Measurements from ENCODE around the gene AP3S1.
"Not testable (repeated sequence)": the region's sequence is repeated elsewhere in the genome, so short reads cannot be mapped to it uniquely, and the experiment has no call there.

Gene AP3S1

DNA sequence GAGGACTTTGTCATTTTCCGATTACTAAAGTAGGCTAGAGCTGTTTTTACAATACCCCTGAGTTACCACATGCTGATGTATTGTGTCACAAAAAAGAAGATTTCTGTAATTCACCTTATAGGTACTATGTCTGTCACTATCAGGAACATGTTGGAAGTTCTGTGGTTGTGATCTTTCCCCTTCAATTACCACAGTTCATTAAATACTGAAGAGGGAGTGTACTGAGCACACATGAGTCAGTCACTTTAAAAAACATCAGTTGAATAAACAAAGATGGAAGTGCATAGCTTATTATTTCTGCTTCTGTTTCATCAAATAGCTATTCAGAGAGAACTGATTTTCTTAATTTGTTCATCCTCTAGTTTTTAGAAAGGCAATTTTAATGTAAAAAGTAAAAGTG, 31.7 kb downstream of the AP3S1 start:
- peak; percentile 7 for DNase-seq

DNA sequence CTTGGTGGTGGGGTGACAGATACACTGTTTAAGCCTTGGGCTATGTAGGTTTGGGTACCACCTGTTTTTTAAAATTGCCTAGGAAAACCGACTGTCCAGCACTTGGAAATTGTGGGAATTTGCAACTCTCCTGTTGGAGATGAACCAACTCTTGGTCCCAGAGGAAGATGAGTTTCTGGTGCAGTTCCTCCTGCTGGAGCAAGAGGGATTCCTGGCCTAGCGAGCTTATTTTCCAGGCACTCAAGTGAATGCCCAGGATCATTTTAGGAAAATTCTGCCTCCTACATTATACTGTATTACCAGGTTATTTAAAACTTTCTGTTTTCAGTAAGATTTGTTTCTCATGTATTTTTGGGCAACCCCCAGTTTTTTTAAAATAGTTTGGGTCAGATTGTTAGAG, 33.7 kb downstream of the AP3S1 start:
- DNase-seq: no peak

DNA sequence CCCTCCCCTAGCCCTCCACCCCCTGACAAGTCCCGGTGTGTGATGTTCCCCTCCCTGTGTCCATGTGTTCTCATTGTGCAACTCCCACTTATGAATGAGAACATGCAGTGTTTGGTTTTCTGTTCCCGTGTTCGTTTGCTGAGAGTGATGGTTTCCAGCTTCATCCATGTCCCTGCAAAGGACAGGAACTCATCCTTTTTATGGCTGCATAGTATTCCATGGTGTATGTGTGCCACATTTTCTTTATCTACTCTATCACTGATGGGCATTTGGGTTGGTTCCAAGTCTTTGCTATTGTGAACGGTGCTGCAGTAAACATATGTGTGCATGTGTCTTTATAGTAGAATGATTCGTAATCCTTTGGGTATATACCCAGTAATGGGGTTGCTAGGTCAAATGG, 35.6 kb downstream of the AP3S1 start:
- DNase-seq: not testable (repeated sequence)

DNA sequence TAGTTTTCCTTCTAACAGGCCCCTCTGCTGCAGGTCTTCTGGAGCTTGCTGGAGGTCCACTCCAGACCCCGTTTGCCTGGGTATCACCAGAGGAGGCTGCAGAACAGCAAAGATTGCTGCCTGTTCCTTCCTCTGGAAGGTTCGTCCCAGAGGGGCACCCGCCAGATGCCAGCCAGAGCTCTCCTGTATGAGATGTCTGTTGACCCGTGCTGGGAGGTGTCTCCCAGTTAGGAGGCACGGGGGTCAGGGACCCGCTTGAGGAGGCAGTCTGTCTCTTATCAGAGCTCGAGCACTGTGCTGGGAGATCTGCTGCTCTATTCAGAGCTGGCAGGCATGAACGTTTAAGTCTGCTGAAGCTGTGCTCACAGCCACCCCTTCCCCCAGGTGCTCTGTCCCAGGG, 40.7 kb downstream of the AP3S1 start:
- DNase-seq: not testable (repeated sequence)

DNA sequence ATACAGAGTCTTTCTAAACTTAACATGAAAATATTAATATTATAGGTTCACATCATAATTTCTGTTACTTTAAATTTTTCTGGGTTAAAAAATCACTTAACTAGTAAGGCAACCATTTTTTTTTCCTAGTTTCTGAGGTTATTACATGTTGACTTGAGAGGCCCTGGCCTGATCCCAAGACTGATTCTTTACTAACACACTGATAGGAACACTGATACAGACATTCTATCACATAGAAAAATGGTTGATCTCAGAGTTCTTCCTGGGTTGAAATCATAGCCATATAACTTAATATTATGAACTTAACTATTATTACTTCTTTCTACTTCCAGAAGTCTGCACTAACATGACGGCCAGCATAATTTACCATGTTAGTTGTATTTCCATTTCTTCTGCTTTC, 43.0 kb downstream of the AP3S1 start:
- no peak for DNase-seq

DNA sequence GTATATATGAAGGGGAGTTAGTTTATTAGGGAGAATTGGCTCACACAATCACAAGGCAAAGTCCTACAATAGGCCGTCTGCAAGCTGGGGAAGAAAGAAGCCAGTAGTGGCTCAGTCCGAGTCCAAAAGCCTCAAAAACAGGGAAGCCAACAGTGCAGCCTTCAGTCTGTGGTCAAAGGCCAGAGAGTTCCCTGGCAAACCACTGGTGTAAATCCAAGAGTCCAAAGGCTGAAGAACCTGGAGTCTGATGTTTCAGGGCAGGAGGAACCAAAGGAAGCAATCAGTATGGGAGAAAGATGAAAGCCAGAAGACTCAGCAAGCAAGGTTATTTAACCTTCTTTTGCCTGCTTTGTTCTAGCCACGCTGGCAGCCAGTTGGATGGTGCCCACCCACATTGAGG, 43.5 kb downstream of the AP3S1 start:
- not testable (repeated sequence) for DNase-seq

DNA sequence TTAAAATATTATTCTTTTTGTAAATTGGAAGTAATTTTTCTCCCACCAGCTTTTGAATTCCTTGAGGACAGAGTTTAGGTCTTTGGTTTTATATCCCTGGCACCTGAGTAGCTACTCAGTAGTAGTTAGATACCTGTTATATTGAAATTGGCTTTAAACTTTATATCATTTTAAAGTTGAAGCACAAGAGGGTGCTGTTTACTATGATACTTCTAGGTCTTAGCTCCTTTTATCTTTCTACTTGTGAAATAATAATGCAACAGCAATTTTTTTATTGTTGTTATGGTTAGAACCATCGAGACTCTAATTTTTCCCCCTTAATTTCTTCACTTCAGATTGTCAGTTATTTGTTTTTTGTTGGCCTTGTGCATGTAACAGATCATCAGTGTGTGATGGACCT, 46.3 kb downstream of the AP3S1 start:
- DNase-seq: peak; percentile 20

DNA sequence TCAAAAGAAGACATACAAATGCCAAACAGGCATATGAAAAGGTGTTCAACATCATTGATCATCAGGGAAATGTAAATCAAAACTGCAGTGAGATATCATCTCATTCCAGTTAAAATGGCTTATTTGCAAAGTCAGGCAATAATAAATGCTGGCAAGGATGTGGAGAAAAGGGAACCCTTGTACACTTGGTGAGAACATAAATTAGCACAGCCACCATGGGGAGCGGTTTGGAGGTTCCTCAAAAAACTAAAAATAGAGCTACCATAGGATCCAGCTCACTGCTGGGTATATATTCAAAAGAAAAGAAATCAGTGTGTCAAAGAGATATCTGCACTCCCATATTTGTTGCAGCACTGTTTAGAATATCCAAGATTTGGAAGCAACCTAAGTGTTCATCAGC, 50.3 kb downstream of the AP3S1 start:
- DNase-seq: no peak

DNA sequence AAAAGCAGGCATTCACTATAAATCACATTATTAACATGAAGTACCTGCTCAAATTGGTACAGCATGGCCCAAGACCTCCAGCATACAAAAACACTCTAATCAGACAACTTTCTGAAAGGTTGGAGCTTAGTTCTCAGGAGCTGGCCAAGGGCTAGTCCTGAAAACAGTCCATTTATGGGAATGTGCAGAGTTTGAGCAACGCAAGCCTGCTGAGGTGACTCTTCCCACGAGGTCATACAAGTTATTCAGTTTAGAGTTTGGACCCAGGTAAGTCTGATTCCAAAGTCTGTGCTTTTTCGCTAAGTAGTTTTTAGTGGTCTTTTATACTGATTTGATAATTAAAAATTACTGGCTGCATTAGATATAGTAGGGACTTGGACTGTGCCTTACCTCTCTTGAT, 52.6 kb downstream of the AP3S1 start:
- no peak for DNase-seq

DNA sequence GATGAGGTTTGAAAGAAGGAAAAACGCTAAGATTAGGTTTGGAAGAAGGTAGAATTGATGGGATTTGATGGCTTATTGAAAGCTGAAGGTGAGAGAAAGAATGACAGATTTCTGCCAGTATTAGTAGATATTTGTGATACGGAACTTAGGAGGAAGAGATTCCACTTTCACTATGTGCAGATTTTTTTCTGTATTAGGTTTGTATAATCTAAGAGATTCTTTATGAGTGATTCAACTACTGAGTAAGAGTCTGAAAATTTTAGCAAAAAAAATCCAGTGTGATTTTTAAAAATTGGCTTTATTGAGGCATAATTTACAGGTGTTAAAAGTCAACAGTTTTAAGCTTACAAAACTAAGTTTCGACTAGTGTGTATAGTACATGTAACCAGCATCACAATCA, 54.1 kb downstream of the AP3S1 start:
- no peak for DNase-seq

DNA sequence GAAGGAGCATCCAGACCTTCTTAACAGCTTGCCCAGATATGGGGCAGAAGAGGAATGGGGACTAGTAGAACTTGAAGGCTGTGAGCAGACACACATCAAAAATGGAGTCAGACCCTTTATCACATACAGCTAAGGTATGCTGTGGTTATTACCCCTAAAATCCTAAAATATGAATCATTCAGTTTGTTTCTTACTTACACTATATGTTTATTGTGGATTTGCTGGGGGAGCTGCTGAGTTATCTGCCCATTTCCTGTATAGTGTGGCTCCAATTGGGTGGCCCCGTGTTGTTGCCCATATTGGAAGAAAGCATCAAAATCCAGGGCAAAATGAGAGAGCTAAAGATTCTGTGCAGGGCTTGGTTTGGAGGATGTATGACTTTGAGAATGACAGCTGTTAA, 56.9 kb downstream of the AP3S1 start:
- no peak for DNase-seq

DNA sequence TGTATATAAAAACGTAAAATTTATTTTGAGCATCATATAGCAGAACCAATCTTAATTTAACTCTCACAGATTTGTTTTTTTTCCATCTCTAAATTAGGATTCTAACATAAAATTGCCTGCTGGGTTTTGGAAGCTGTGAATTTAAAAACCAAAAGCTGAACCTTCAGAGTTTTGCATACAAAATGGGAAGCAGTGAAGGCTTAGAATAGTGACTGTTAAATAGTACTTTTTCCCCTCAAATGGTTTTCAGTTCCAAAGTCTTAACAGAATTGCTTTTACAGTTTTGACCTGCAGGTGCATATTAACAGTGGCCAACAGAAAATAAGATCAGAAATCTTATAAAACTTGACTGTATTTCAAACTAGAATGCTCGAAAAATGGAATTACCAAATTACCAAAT, 65.4 kb downstream of the AP3S1 start:
- DNase-seq: no peak

DNA sequence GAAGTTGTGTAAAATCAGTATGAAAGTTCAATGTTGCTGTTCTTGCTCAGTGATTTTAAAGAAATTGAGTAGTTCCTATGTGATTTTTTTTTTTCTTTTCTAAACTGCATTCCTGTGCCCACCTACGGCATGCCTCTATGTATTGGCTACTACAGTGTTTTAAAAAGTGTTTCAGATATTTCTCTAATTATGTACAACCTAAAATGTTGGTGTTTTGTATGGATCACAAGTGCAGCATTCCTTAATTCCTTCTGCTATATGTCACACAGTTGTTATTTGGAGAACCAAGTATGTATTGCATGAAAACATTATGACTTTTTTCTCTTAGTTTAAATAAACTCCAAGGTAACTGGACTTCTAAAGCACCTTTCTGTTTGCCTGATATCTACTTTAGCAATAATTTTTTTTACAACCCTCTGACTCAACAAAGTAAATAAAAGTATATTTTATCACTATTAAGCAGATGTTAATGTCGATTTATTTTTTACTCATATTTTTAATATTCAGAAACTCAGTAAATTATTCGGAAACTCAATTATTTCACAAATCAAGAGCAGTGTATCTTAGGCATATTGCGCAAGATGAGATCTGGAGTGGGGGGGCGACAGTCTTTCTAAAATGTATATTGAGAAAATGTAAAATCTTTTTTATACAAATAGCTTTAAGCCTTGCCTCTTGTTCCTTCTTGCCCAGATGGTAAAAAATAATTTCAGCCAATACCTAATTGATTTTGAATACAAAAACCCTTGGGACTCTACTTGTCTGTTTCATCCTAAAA, 72.1 kb downstream of the AP3S1 start:
- DNase-seq: peak; percentile 3

DNA sequence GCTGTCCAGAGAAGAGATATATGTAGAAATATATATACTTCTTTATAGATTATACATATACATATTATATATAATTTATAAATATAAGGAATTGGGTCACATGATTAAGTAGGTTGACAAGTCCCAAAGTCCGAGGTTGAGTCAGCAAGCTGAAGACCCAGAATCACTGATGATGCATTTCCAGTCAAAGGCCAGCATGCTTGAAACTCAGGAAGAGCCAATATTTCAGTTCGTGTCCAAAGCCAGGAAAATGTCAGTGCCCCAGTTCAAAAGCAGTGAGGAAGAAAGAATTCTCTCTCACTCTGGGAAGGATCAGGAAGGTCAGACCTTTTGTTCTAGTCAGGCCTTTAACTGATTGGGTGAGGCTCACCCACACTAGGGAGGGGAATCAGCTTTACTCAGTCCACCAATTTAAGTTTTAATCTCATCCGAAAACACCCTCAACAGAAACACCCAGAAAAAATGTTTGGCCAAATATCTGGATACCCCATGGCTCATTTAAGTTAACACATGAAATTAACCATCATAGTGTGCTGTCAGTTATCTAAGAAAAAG, 78.5 kb downstream of the AP3S1 start:
- no peak for DNase-seq

DNA sequence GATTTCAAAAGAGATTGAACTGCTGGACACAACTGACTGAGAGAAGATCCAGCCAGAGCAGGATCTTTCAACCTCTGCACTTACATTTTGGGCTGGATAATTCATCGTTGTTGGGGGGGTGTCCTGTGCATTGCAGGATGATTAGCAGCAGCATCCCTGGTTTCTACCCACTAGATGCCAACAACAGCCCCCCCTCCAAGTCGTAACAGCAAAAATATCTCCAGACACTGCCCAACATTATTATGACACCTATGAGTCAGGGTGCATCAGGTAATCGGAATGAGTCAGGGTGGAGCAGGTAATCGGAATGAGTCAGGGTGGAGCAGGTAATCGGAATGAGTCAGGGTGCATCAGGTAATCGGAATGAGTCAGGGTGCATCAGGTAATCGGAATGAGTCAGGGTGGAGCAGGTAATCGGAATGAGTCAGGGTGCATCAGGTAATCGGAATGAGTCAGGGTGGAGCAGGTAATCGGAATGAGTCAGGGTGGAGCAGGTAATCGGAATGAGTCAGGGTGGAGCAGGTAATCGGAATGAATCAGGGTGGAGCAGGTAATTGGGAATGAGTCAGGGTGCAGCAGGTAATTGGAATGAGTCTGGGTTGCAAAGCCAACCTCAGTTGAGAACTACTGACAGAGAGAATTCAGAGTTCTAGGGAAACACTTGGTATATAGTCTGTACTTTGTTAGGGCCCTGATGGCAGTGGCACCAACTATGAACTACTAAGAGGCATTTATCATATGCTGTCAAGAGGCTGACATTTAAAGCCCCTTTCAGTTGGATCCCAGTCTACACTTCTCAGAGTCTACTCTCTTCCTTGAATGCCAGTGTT, 87.1 kb downstream of the AP3S1 start:
- not testable (repeated sequence) for DNase-seq

DNA sequence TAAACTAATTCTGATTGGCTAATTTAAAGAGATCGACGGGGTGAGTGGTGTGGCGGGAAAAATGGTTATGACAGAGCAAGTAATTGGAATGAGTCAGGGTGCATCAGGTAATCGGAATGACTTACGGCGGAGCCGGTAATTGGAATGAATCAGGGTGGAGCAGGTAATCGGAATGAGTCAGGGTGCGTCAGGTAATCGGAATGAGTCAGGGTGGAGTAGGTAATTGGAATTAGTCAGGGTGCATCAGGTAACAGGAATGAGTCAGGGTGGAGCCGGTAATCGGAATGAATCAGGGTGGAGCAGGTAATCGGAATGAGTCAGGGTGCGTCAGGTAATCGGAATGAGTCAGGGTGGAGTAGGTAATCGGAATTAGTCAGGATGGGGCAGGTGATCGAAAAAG, 88.4 kb downstream of the AP3S1 start:
- not testable (repeated sequence) for DNase-seq

DNA sequence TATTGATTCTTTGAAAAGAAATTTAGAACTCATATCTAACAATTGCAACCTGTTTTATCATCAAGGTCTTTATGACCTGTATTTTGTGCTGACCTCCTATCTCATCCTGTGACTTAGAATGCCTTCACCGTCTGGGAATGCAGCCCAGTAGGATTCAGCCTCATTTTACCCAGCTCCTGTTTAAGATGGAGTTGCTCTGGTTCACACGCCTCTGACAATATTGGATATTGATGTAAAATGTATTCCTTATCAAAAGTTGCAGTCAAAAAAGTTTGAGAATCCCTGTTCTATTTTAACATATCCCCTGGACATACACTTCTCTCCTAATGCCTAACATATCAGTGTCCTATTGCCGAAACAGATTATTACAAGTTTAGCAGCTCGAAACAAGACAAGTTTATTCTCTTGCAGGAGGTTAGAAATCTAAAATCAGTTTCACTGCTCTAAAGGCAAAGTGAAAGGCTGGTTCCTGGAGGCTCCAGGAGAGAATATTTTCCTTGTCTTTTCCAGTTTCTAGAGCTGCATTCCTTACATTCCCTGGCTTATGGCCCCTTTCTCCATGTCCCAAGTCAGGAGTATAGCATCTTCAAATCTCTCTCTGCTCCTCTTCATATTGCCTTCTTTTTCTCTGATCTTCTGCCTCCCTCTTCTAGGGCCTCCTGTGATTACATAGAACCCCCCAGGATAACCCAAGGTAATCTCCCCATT, 89.0 kb downstream of the AP3S1 start:
- DNase-seq: no peak

DNA sequence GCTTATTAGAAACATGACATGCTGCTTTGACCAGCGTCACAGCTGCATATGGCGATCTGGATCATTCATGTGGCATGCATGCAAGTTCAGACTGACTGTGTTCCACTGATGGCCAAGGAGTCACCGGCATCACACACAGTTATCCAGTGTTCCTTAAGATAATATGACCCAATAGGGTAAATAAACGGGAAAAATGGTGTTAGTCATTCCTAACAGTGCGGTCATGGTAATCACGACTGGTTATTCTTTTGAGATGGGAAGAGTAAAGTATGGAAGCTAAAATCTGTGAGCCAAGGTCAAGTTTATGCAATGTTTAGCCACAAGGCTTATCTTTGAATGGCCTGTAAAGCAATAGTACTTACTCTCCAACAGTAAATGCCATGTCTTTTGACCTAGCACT, 91.3 kb downstream of the AP3S1 start:
- no peak for DNase-seq

DNA sequence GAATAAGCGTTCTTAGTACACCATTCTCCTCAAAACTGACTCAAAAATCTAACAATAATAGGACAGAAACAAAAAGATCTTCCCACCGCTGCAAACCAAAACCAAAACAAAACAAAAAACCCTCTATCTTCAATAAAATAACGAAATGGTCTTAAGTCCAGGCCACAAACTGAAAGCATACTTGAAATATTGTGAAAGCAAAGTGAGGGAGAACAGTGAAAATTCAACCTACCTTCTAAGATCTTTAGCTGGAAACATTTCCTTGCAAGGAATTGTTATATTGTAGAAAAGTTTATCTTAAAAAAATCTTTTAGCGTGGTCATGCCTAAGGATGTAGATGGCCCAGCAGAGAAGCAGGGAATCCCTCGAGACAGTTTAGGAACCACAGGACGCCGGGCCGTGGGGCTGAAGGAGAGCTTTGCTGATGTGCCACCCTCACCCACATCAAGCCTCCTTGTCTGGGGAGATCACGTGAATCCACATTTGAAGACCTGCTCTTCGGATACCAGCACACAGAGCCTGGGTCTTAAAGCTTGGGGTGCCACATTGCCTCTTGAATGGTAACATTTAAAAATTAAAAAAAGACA, 92.7 kb downstream of the AP3S1 start:
- DNase-seq: no peak

DNA sequence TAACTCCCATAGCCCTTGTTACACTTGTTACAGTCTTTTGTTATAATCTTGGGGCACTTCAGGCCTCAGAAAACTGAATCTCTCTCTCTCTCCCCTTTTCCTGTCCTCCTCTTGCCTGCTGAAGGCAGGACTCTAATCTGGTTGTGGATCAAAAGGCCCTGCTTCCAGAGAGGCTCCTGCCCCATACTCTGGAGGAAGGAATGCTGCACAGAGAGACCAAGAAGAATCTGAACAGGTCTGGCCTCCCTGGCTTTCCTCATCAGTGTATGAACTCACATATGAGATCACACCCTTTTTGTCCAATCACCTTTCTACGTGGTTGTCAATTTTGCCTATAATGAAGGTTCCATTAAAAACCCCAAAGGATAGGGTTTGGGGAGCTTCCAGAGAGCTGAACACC, 94.3 kb downstream of the AP3S1 start:
- no peak for DNase-seq

DNA sequence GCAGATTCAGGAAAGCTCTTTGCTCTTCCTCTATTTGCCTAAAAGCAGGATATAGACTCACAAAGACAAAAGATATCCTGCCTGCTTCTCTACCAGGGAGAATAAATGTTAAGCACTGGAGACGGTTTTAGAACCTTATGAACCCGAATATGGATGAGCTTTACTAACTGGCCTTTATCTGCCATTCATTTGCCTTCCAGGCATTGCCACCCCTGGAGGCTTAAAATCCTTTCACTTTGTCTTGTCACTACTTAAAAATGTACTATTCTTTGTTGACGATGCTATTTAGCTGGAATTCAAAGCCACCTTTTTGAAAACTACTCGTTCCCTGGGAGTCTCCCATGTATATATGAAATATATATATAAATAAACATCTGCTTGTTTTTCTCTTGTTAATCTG, 97.3 kb downstream of the AP3S1 start:
- DNase-seq: no peak

DNA sequence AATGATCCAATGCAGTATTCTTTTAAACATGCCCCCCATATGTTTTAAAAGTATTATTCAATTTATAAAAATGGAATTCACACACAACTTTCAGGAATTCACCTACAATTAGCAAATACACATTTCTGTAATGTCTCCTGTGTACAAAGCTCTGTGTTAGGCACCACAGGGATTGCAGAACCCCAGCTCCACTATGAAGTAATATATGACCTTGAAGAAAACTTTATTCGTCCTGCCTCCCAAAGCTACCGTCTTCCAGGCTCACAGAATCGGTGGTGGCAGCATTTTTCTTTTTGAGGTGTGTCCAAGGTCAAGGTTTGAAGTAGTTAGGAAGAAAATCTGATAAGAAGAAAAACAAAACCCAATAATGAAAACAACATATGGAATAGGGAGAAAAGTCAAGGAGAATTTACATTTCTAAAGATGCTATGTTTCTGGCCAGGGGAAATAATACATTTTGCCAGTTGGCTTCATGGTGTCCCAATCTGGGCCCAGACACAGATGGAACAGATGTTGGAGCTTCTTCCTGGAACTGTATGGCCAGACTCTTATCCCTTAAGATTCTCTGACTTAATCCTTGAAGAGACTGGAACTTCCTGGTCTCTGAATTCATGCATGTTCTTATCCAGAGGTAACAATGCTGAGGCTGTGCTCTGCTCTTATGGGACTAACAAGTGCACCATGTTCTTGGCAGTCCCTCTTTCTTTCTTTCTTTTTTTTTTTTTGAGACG, 98.5 kb downstream of the AP3S1 start:
- DNase-seq: no peak

All from NCI-H446 treated with DMSO at 0.1 percent for 48 hours (cell line).